22Rv1 (cell line): ENCODE data around the gene SF3B5.
"Not testable (repeated sequence)": the region's sequence is repeated elsewhere in the genome, so short reads cannot be mapped to it uniquely, and the experiment has no call there.

Experiments
- H3K27ac ChIP-seq: fragments of 450-650 bp; 2 replicates; pipeline ENCODE4 v1.5.1; 2017
- ZFX ChIP-seq: fragments of 450-650 bp; IDR thresholded peaks from 2 replicates; pipeline ENCODE4 v1.6.1; 2017; ENCODE audit warnings: antibody characterized with exemption, borderline replicate concordance
- TF ChIP-seq, protein P1 (sequence below): fragments of 450-650 bp; IDR thresholded peaks from 2 replicates; pipeline ENCODE4 v1.5.1; 2017; ENCODE audit warnings: mild to moderate bottlenecking

The SF3B5 gene

DNA sequence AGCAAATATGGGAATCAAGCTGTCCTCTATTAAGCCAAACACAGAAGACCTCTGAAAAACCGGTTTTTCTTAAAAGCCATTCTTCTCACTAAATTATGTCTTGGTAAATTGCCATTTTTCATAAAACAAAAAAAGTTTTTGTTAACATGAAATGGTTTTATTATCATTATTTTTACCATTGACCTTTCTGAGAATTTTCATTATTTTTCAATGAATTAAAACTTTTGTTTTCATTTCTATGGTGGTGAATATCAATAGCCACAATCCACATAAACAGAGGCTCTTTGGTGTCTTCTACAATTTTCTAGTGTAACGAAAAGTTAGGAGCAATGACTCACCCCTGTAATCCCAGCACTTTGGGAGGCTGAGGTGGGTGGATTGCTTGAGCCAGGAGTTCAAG, 2.1 kb downstream of the SF3B5 start:
- TF ChIP-seq ZFX, result no peak
- TF ChIP-seq, protein P1, sequence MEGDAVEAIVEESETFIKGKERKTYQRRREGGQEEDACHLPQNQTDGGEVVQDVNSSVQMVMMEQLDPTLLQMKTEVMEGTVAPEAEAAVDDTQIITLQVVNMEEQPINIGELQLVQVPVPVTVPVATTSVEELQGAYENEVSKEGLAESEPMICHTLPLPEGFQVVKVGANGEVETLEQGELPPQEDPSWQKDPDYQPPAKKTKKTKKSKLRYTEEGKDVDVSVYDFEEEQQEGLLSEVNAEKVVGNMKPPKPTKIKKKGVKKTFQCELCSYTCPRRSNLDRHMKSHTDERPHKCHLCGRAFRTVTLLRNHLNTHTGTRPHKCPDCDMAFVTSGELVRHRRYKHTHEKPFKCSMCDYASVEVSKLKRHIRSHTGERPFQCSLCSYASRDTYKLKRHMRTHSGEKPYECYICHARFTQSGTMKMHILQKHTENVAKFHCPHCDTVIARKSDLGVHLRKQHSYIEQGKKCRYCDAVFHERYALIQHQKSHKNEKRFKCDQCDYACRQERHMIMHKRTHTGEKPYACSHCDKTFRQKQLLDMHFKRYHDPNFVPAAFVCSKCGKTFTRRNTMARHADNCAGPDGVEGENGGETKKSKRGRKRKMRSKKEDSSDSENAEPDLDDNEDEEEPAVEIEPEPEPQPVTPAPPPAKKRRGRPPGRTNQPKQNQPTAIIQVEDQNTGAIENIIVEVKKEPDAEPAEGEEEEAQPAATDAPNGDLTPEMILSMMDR, result no peak
- no peak overlapping the region for H3K27ac ChIP-seq

DNA sequence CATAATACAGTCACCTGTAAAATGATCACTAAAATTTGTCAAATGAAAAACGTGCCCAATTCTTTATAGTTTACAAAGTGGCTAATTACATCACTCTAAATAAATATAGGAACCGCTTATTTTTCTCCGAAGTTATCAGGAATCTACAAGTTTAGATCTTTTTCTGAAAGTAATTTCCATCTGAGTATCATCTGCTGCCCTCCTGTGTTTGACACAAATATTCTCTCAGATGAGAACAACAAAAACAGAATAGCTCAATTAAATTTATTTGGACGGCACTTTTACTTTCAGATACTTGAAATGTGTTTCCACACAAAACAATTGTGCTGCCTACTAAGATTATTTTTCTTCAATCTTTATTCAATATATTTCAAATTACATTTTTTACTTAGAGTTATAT, 5.0 kb downstream of the SF3B5 start:
- H3K27ac ChIP-seq, result no peak overlapping the region
- TF ChIP-seq, protein P1, result no peak
- no peak for TF ChIP-seq ZFX

DNA sequence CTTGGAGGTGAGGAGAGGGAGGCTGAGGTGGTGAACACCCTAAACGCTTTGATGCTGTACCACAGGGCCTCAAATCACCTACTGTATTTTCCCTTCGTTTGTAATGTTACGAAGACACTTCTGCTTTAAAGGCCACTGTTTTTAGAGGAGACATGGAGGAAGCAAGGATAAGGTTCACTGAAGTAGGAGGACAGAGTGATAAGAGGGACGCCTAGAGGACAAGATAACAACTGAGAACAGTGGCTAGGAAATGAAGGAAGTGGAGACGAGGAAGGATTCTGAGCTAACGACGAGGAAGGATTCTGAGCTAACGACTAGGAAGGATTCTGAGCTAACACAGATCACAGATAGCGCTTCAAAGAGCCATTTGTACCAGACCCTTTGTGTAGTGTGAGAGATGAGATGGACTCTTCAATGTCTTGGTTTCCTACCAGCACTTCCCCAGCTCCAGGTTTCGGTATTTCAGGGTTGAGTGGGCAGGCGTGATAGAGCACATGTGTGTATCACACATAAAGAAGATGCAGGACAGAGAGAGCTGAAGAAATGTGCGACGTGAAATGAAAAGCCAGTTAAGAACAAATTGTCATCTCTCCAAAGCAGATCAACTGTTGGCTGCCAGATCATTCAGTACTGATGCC, 7.5 kb downstream of the SF3B5 start:
- no peak overlapping the region for H3K27ac ChIP-seq
- TF ChIP-seq, protein P1, result no peak
- no peak for TF ChIP-seq ZFX

DNA sequence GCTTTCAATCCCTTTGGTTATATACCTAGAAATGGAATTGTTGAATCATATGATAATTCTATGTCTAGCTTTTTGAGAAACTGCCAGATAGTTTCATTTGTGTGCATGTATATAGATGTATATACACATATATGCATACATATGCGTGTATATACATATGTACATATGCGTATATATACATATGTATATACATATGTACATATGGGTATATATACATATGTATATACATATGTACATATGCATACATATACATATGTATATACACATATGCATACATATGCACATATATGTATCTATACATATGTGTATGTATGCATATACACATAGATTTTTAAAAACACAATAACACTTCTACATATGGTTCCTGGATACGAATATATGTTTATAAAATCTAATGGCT, 8.4 kb downstream of the SF3B5 start:
- TF ChIP-seq ZFX, result no peak
- TF ChIP-seq, protein P1, result no peak

DNA sequence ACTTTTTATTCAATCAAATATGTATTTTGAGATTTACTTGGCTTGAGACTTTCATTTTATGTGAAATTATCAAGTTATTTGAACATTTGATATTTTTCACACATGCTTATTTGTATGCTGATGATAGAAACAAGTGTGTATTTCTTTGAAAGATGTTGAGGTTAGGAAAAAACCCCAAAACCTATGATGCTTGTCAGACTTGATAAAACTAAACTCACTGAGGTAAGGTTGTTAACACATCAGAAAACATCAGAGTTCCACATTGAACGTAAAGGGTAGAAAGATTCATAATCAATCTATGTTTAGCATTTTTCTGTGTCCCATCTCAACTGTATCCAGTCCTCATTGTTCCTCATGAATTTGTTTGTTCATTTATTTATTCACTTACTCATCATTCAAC, 12.2 kb downstream of the SF3B5 start:
- TF ChIP-seq, protein P1, result no peak
- TF ChIP-seq ZFX, result no peak

More for the DNA sequence above, 8.4 kb downstream of the SF3B5 start:
- H3K27ac ChIP-seq, result no peak overlapping the region

DNA sequence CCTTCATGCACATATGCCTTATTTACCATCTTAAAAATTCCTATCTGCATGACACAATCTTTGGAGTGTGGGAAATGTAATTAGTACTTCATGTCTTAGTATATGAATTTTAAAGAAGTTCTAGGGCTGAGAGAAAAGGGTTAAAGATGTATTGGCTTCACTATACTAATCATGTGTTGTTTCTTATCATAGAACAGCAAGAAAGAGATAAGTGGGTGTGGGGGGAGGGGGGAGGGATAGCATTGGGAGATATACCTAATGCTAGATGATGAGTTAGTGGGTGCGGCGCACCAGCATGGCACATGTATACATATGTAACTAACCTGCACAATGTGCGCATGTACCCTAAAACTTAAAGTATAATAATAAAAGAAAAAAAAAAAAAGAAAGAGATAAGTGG, 13.0 kb downstream of the SF3B5 start:
- H3K27ac ChIP-seq, result not testable (repeated sequence)

More for the DNA sequence above, 12.2 kb downstream of the SF3B5 start:
- H3K27ac ChIP-seq, result no peak overlapping the region

DNA sequence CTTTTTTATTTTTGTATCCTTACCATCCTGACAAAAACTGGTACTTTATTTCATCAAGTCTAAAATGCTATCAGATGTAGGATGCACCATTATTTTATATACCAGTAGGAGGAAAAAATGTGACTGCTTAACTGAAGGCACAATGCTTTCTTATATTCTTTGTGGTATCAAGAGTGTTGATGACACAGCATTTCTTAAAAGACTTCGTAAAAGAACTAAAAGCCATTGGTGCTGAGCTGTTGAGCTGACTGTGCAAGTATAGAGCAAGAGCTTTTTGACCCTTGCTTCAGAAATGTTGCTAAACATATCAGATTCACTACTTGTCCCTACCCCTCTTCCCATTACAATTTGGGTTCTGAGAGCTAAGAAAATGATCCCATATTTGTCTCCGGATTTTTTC, 17.5 kb downstream of the SF3B5 start:
- no peak overlapping the region for H3K27ac ChIP-seq

DNA sequence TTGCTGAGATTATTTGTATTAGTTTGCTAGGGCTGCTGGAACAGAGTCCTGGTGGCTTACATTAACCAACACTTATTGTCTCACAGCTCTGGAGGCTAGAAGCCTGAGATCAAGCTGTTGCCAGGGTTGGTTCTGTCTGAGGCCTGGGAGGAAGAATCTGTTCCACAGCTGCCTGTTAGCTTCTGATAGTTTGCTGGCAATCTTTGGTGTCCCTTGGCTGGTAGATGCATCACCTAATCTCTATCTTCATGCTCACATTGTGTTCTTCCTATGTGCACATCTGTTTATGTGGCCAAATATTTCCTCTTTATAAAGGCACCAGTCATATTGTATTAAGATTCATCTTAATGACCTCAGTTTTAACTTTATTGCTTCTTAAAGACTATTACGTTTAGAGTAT, 19.5 kb downstream of the SF3B5 start:
- no peak for TF ChIP-seq ZFX
- TF ChIP-seq, protein P1, result no peak
- no peak overlapping the region for H3K27ac ChIP-seq

More for the DNA sequence above, 17.5 kb downstream of the SF3B5 start:
- TF ChIP-seq ZFX, result no peak
- TF ChIP-seq, protein P1, result no peak
